Endothelial cell of umbilical vein (primary cell): Measurements from ENCODE around the gene DAP. TPM values are rescaled to one million over a fixed set of nuclear protein-coding genes. Genes with fewer than 3 reads are reported as not detected.

Experiments used
- BruUV-seq: library from RNA; stranded (reverse); fragments of 400-500 nt; replicated peaks from 2 replicates; lab custom pipeline; 2021; lab: Mats Ljungman, UMichigan
- CTCF ChIA-PET: fragments of 300-600, 350-600 bp; sonication (Branson Sonifier 250); formaldehyde crosslinking; loops from one replicate; lab custom pipeline; 2021; ENCODE audit warnings: antibody characterized with exemption, inconsistent platforms; lab: Charles Lee
- POLR2A ChIA-PET: fragments of 300-600, 350-600 bp; sonication (Branson Sonifier 250); formaldehyde crosslinking; loops from one replicate; lab custom pipeline; 2021; ENCODE audit warnings: antibody characterized with exemption, inconsistent platforms; lab: Charles Lee
- DNase-seq: peaks from one replicate; pipeline ENCODE4 v3.0.0-alpha.2; 2011; ENCODE audit warnings: low read depth, low spot score
- FAIRE-seq: peaks from 2 replicates; lab custom pipeline; 2011; peaks lifted over from hg19 to GRCh38; lab: Jason Lieb, UNC
- H2AFZ ChIP-seq: 2 replicates; pipeline ENCODE4 v1.6.0; 2012; ENCODE audit warnings: low read depth, low read length, control low read depth, inconsistent platforms
- H3K27ac ChIP-seq: 2 replicates; pipeline ENCODE4 v1.5.1; 2011; ENCODE audit warnings: low read depth, mild to moderate bottlenecking, control low read depth, low read length, moderate library complexity; ENCODE audit not compliant: insufficient read depth
- H3K27me3 ChIP-seq, 2 experiments: 2 replicates each; pipeline versions ENCODE4 v1.6.0 to v1.6.1; 2011; ENCODE audit warnings: low read length in 2 of 2, mixed read lengths in 1 of 2; ENCODE audit not compliant: control insufficient read depth in 2 of 2, insufficient read depth in 2 of 2
- H3K36me3 ChIP-seq, 2 experiments: 2 replicates in 1 of 2; 3 replicates in 1 of 2; pipeline ENCODE4 v1.5.1; 2011; ENCODE audit warnings: low read length in 2 of 2, mild to moderate bottlenecking in 1 of 2, moderate library complexity in 1 of 2; ENCODE audit not compliant: control insufficient read depth in 2 of 2, insufficient read depth in 2 of 2; ENCODE audit errors: extremely low read depth in 1 of 2
- H3K4me1 ChIP-seq: 3 replicates; pipeline ENCODE4 v1.5.1; 2011; ENCODE audit warnings: mild to moderate bottlenecking, low read length; ENCODE audit not compliant: control insufficient read depth, insufficient read depth; ENCODE audit errors: extremely low read depth
- H3K4me2 ChIP-seq: 2 replicates; pipeline ENCODE4 v1.6.1; 2011; ENCODE audit warnings: low read length, control low read depth, mixed read lengths; ENCODE audit not compliant: insufficient read depth
- H3K4me3 ChIP-seq, 3 experiments: fragments of 200-600 bp in 1 of 3; sonication (generic), shearing (Covaris generic) in 1 of 3; replicated peaks in 1 of 3; 2 replicates each; pipeline ENCODE4 v1.5.1; 2011 to 2016; ENCODE audit warnings: control low read depth in 3 of 3, low read length in 3 of 3, mild to moderate bottlenecking in 2 of 3, inconsistent platforms in 1 of 3, low read depth in 1 of 3, moderate library complexity in 1 of 3; ENCODE audit not compliant: insufficient read depth in 1 of 3
- H3K79me2 ChIP-seq: 2 replicates; pipeline ENCODE4 v1.6.0; 2012; ENCODE audit warnings: low read length, inconsistent platforms; ENCODE audit not compliant: control insufficient read depth, insufficient read depth
- H3K9ac ChIP-seq: replicated peaks from 2 replicates; pipeline ENCODE3; 2011; ENCODE audit warnings: low read length, control low read depth; ENCODE audit not compliant: insufficient read depth; ENCODE audit errors: extremely low read depth
- H3K9me1 ChIP-seq: replicated peaks from 3 replicates; pipeline ENCODE4 v1.6.0; 2011; ENCODE audit warnings: mild to moderate bottlenecking, low read length; ENCODE audit not compliant: control insufficient read depth, insufficient read depth; ENCODE audit errors: extremely low read depth
- H3K9me3 ChIP-seq: replicated peaks from 2 replicates; pipeline ENCODE4 v1.5.1; 2012; ENCODE audit warnings: low read length, inconsistent platforms; ENCODE audit not compliant: control insufficient read depth, insufficient read depth
- H4K20me1 ChIP-seq: replicated peaks from 2 replicates; pipeline ENCODE3; 2011; ENCODE audit warnings: mild to moderate bottlenecking, low read length; ENCODE audit not compliant: control insufficient read depth, insufficient read depth; ENCODE audit errors: extremely low read depth
- CTCF ChIP-seq, 2 donors: IDR thresholded peaks; 1 replicate in 1 of 2; 2 replicates in 1 of 2; pipeline ENCODE4 v1.5.1; 2011; ENCODE audit warnings: low read length in 2 of 2, mild to moderate bottlenecking in 2 of 2, moderate library complexity in 2 of 2, control low read depth in 1 of 2, inconsistent platforms in 1 of 2, low read depth in 1 of 2; ENCODE audit not compliant: insufficient read depth in 1 of 2; ENCODE audit errors: extremely low read depth in 1 of 2
- EZH2 ChIP-seq: IDR thresholded peaks from 2 replicates; pipeline ENCODE4 v1.6.1; 2012; ENCODE audit warnings: borderline replicate concordance, low read depth, mild to moderate bottlenecking, moderate library complexity, low read length, inconsistent platforms; ENCODE audit not compliant: severe bottlenecking
- FOS ChIP-seq: IDR thresholded peaks from 2 replicates; pipeline ENCODE4 v1.6.1; 2011; ENCODE audit warnings: mild to moderate bottlenecking, low read length, moderate library complexity, borderline replicate concordance; ENCODE audit not compliant: insufficient read depth
- GATA2 ChIP-seq: IDR thresholded peaks from 2 replicates; pipeline ENCODE4 v1.7.0; 2011; ENCODE audit warnings: low read depth, mild to moderate bottlenecking, moderate library complexity, mixed read lengths, low read length; ENCODE audit not compliant: insufficient read length, insufficient read depth
- JUN ChIP-seq: IDR thresholded peaks from 2 replicates; pipeline ENCODE4 v1.6.1; 2011; ENCODE audit warnings: borderline replicate concordance, low read depth; ENCODE audit not compliant: insufficient read length, insufficient read depth
- MAX ChIP-seq: IDR thresholded peaks from 2 replicates; pipeline ENCODE4 v1.6.1; 2011; ENCODE audit not compliant: insufficient read depth, insufficient read length
- MYC ChIP-seq: IDR thresholded peaks from one replicate; pipeline ENCODE4 v1.6.1; 2011; ENCODE audit warnings: mild to moderate bottlenecking, low read depth, low read length
- POLR2A ChIP-seq: IDR thresholded peaks from 2 replicates; pipeline ENCODE4 v1.6.1; 2012; ENCODE audit warnings: low read depth, mild to moderate bottlenecking, control low read depth, low read length
- POLR2AphosphoS5 ChIP-seq: IDR thresholded peaks from 2 replicates; pipeline ENCODE4 v1.6.1; 2012; ENCODE audit warnings: low read depth, mild to moderate bottlenecking, control low read depth, low read length, moderate library complexity; ENCODE audit not compliant: insufficient read depth
- dilution Hi-C: fragments of 300-500 bp; cut with MboI; formaldehyde crosslinking; loops from one replicate; pipeline ENCODE4 v1.15.0; 2019; ENCODE audit warnings: low sequenced_read_pairs; ENCODE audit not compliant: extremely low pct_ligation_motif_present
- intact Hi-C: fragments of 100-400 bp; cut with micrococcal nuclease; formaldehyde crosslinking; loops from one replicate; pipeline ENCODE4 v1.10.0; 2022
- polyA plus RNA-seq, 4 experiments: library from polyadenylated mRNA; depleted of rRNA in 3 of 4; stranded (reverse) in 3 of 4; unstranded in 1 of 4; fragments of >200 nt; gene quantifications; 2 replicates each; pipeline versions ENCODE4 v1.2.1 to v1.2.3, GENCODE V29; 2011 to 2012; ENCODE audit warnings: missing spikeins in 1 of 4
- total RNA-seq: library from RNA; stranded (reverse); gene quantifications from 2 replicates; pipeline ENCODE4 v1.2.3, GENCODE V29; 2021

The DAP gene
- total and polyA plus RNA-seq, 2 donors (not counting 3 experiments of a cell fraction or from before 2014, with no cell fraction given), result 79.8 to 188 TPM

DNA sequence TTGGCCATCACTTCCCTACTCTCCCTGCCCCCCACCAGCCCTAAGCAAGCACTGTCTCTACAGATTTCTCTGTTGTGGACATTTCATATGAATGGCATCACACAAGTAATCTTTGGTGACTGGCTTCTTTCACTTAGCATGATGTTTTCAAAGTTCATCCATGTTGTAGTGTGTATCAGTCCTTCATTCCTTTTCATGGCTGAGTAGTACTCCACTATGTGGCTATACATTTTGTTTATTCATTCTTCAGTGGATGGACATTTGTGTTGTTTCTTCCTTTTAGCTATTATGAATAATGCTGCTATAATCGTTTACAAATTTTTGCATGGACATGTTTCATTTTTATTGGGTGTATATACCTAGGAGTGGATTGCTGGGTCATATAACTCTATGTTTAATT is 84.1 kb downstream of the DAP start:
- H3K4me2 ChIP-seq, result no peak overlapping the region
- FAIRE-seq (no peak), DNase-seq (no peak)
- TF ChIP-seq EZH2, result no peak
- TF ChIP-seq CTCF (IDR thresholded peaks at IDR 0.05; ENCODE audit: extremely low read depth in 1 of 2, insufficient read depth in 1 of 2, low read depth in 1 of 2, low read length in 2 of 2), result no peak
- no peak for TF ChIP-seq FOS
- no peak for TF ChIP-seq POLR2A
- TF ChIP-seq MAX, result no peak
- H3K9me3 ChIP-seq, result no peaks in the 10 kb centered on the region
- H3K36me3 ChIP-seq, result peaks cover 9 to 30% of the 10 kb centered on the region in 2 experiments
- H2AFZ ChIP-seq, result no peak overlapping the region
- no peaks in the 10 kb centered on the region for H3K4me1 ChIP-seq
- no peak overlapping the region for H3K27ac ChIP-seq
- POLR2A ChIA-PET, result no interaction called here
- no TSS peak for BruUV-seq
- H3K9me1 ChIP-seq, result no peaks in the 10 kb centered on the region
- H3K4me3 ChIP-seq, result no peak overlapping the region
- CTCF ChIA-PET, result no interaction called here
- H3K27me3 ChIP-seq, result no peaks in the 10 kb centered on the region
- H3K79me2 ChIP-seq, result no peaks in the 10 kb centered on the region
- no peak overlapping the region for H3K9ac ChIP-seq
- intact Hi-C loops (no loop called here), dilution Hi-C loops (no loop called here)
- H4K20me1 ChIP-seq, result no peaks in the 10 kb centered on the region

GRCh38 chr5:10676224-10676623 is 84.8 kb downstream of the DAP start:
- BruUV-seq, result no TSS peak
- intact Hi-C loops, result no loop called here
- FAIRE-seq (no peak), DNase-seq (no peak)
- Histone ChIP-seq H2AFZ (no peak overlapping the region), H3K4me3 (no peak overlapping the region), H3K27ac (no peak overlapping the region), H3K9me1 (no peaks in the 10 kb centered on the region), H3K9ac (no peak overlapping the region), H3K4me2 (no peak overlapping the region), H3K36me3 (peaks cover 9 to 28% of the 10 kb centered on the region in 2 experiments), H3K27me3 (peaks cover 3 to 4% of the 10 kb centered on the region in 2 experiments), H3K79me2 (no peaks in the 10 kb centered on the region), H3K4me1 (no peaks in the 10 kb centered on the region), H4K20me1 (no peaks in the 10 kb centered on the region), H3K9me3 (no peaks in the 10 kb centered on the region)
- dilution Hi-C loops, result no loop called here
- CTCF ChIA-PET, result interaction anchor here (1.3 to 2.2 kb wide), 2 partner anchors 223 to 225 kb away, joined by 3 to 12 read pairs; no protein-coding TSS in a partner anchor
- POLR2A ChIA-PET, result no interaction called here
- TF ChIP-seq FOS (no peak), EZH2 (no peak), GATA2 (no peak), POLR2AphosphoS5 (no peak), POLR2A (no peak), MYC (no peak), MAX (no peak), CTCF (IDR thresholded peaks at IDR 0.05; ENCODE audit: extremely low read depth in 1 of 2, insufficient read depth in 1 of 2, low read depth in 1 of 2, low read length in 2 of 2) (no peak), JUN (no peak)
